GM11168 (cell line): ENCODE results near the gene DPYD.

ENCODE experiments used
- in situ Hi-C: fragments of 300-500 bp; cut with MboI; formaldehyde crosslinking; loops from one replicate; pipeline ENCODE4 v1.12.0; 2022; ENCODE audit warnings: low sequenced_read_pairs; ENCODE audit not compliant: unreplicated experiment

Gene DPYD

GRCh38 chr1:97802011-97802410 lies 118.8 kb downstream of the DPYD start:
- in situ Hi-C loops = no loop called here

- in situ Hi-C loops = no loop called here
Observed at GRCh38 chr1:97797403-97798183, 123.2 kb downstream of the DPYD start.

GRCh38 chr1:97796711-97797110 lies 124.1 kb downstream of the DPYD start:
- in situ Hi-C loops = no loop called here

GRCh38 chr1:97792655-97793054 lies 128.2 kb downstream of the DPYD start:
- in situ Hi-C loops = no loop called here

GRCh38 chr1:97791251-97791650 lies 129.6 kb downstream of the DPYD start:
- in situ Hi-C loops = no loop called here

GRCh38 chr1:97787231-97787630 lies 133.6 kb downstream of the DPYD start:
- in situ Hi-C loops = no loop called here

GRCh38 chr1:97784661-97785060 lies 136.2 kb downstream of the DPYD start:
- in situ Hi-C loops = no loop called here

GRCh38 chr1:97783751-97784150 lies 137.1 kb downstream of the DPYD start:
- in situ Hi-C loops = no loop called here

- in situ Hi-C loops = no loop called here
Observed at GRCh38 chr1:97781762-97782337, 139.0 kb downstream of the DPYD start.

GRCh38 chr1:97780884-97781283 lies 139.9 kb downstream of the DPYD start:
- in situ Hi-C loops = no loop called here

- in situ Hi-C loops = no loop called here
Observed at GRCh38 chr1:97778718-97779117, 142.1 kb downstream of the DPYD start.

- in situ Hi-C loops = no loop called here
Observed at GRCh38 chr1:97770376-97770775, 150.5 kb downstream of the DPYD start.

GRCh38 chr1:97767381-97767780 lies 153.5 kb downstream of the DPYD start:
- in situ Hi-C loops = no loop called here

GRCh38 chr1:97764991-97765390 lies 155.8 kb downstream of the DPYD start:
- in situ Hi-C loops = no loop called here

- in situ Hi-C loops = no loop called here
Observed at GRCh38 chr1:97761637-97762036, 159.2 kb downstream of the DPYD start.

- in situ Hi-C loops = no loop called here
Observed at GRCh38 chr1:97759078-97759477, 161.8 kb downstream of the DPYD start.

GRCh38 chr1:97758541-97759057 lies 162.2 kb downstream of the DPYD start:
- in situ Hi-C loops = no loop called here

- in situ Hi-C loops = no loop called here
Observed at GRCh38 chr1:97745912-97746311, 174.9 kb downstream of the DPYD start.

- in situ Hi-C loops = no loop called here
Observed at GRCh38 chr1:97744977-97745376, 175.9 kb downstream of the DPYD start.

GRCh38 chr1:97743129-97743528 lies 177.7 kb downstream of the DPYD start:
- in situ Hi-C loops = no loop called here

- in situ Hi-C loops = no loop called here
Observed at GRCh38 chr1:97740891-97741290, 179.9 kb downstream of the DPYD start.

- in situ Hi-C loops = no loop called here
Observed at GRCh38 chr1:97739596-97740103, 181.2 kb downstream of the DPYD start.
